ENCODE results near the gene ELAVL4.

The ELAVL4 gene

DNA sequence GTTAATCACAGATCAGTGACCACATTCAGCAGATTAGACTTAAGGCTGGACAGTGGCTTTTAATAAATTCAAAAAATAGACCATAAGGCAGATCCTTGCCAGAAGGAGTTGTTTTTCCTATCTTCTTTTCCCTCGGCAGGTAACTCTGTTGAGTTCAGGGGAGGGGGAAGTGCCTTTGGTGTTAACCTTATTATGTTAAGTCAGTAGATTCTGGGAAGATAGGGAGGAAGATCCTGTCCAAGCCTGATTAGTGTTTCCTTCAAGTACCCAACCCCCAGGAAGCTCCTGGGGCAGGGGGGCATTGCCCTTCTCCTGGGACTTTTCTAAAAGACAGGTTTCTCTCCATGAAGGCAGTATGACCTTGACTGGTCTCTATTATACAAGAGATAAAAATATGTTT, 87.4 kb downstream of the ELAVL4 start:
- TF ChIP-seq, protein P1, sequence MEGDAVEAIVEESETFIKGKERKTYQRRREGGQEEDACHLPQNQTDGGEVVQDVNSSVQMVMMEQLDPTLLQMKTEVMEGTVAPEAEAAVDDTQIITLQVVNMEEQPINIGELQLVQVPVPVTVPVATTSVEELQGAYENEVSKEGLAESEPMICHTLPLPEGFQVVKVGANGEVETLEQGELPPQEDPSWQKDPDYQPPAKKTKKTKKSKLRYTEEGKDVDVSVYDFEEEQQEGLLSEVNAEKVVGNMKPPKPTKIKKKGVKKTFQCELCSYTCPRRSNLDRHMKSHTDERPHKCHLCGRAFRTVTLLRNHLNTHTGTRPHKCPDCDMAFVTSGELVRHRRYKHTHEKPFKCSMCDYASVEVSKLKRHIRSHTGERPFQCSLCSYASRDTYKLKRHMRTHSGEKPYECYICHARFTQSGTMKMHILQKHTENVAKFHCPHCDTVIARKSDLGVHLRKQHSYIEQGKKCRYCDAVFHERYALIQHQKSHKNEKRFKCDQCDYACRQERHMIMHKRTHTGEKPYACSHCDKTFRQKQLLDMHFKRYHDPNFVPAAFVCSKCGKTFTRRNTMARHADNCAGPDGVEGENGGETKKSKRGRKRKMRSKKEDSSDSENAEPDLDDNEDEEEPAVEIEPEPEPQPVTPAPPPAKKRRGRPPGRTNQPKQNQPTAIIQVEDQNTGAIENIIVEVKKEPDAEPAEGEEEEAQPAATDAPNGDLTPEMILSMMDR (IDR thresholded peaks at IDR 0.05; ENCODE audit: low read depth, low read length, missing control alignments): no peak
- no peak overlapping the region for H3K4me3 ChIP-seq (ENCODE audit: low read depth, low read length)
- no peak for DNase-seq (ENCODE audit: low read depth)
- in situ Hi-C loops (cut with HindIII; ENCODE audit: low sequenced_read_pairs): no loop called here

DNA sequence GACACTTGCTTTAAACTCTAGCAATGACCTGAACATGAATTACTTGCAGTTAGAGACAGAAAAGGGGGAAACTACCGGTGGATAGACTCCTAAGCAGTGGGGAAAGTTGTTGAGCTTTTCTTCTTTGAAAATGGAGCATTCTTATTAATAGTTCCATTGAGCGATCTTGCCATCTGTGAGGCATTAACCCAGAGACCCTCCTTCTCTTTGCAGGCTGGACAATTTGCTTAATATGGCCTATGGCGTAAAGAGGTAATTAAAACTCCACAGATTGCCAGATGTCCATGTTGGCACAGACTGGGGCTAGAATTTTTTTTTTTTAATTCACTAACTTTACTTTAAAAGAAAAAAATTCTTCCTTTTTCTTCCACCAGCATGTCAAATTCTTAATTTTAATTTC, 88.5 kb downstream of the ELAVL4 start:
- TF ChIP-seq, protein P1 (IDR thresholded peaks at IDR 0.05; ENCODE audit: low read depth, low read length, missing control alignments): no peak
- in situ Hi-C loops (cut with HindIII; ENCODE audit: low sequenced_read_pairs): no loop called here
- DNase-seq (ENCODE audit: low read depth): no peak
- no peak overlapping the region for H3K4me3 ChIP-seq (ENCODE audit: low read depth, low read length)

DNA sequence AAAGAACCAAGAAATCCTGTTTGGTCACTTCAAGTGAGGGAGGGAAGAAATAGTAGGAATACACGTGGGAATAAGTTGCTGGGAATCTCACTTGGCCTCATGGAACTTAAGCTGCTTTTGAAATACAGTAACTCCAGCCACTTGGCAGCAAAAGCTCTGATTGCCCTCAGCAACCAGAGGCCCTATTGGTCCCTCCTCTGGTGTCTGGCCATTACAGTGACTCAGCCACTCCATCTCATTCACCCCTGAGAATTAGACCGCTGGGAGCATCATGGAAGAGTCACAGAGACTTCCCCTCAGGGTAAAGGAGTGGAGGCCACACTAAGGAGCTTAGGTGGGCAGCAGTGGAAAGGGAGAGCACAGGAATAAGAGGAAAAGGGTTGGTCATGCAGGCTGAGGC, 99.6 kb downstream of the ELAVL4 start:
- no peak for DNase-seq (ENCODE audit: low read depth)
- in situ Hi-C loops (cut with HindIII; ENCODE audit: low sequenced_read_pairs): no loop called here
- no peak overlapping the region for H3K4me3 ChIP-seq (ENCODE audit: low read depth, low read length)
- TF ChIP-seq, protein P1 (IDR thresholded peaks at IDR 0.05; ENCODE audit: low read depth, low read length, missing control alignments): no peak

DNA sequence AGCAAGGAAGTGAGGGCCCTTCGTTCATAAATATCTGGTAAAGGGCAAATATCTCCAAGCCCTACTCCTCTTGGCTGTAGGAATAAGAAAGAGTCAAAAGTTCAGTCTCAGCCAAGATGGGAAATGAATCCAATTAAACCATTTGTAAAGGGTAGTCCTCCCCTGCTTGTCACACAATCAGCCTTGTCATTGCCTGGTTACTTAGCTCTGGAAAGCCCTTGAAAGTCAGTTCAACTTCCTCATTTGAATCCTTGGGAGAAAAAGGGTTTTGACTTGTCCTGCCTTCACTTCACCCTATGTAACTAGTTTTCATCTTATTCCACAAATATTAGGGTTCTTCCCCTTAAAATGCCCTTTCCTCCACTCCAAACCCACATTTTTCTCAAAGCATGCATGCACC, 100.0 kb downstream of the ELAVL4 start:
- H3K4me3 ChIP-seq (ENCODE audit: low read depth, low read length): no peak overlapping the region
- DNase-seq (ENCODE audit: low read depth): no peak
- TF ChIP-seq, protein P1 (IDR thresholded peaks at IDR 0.05; ENCODE audit: low read depth, low read length, missing control alignments): no peak
- in situ Hi-C loops (cut with HindIII; ENCODE audit: low sequenced_read_pairs): no loop called here

DNA sequence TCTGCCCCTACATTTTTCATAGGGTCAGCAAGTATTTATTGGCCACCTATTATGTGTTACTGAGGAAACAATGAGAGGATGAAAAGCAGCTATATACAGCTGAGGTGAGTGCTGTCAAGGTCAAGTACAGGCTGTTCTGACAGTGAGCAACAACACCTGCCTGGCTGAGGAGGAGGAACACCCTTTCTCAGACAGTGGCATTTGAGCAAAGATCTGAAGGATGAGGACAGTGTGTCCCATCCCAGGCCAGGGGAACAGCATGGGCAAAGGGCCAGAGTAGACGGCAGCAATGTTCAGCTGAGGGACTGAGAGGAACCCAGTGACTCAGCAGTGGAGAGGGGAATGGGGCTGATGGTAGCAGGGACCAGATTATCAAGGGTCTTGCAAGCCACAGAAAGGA, 101.0 kb downstream of the ELAVL4 start:
- no peak overlapping the region for H3K4me3 ChIP-seq (ENCODE audit: low read depth, low read length)
- in situ Hi-C loops (cut with HindIII; ENCODE audit: low sequenced_read_pairs): no loop called here
- TF ChIP-seq, protein P1 (IDR thresholded peaks at IDR 0.05; ENCODE audit: low read depth, low read length, missing control alignments): no peak
- DNase-seq (ENCODE audit: low read depth): no peak

DNA sequence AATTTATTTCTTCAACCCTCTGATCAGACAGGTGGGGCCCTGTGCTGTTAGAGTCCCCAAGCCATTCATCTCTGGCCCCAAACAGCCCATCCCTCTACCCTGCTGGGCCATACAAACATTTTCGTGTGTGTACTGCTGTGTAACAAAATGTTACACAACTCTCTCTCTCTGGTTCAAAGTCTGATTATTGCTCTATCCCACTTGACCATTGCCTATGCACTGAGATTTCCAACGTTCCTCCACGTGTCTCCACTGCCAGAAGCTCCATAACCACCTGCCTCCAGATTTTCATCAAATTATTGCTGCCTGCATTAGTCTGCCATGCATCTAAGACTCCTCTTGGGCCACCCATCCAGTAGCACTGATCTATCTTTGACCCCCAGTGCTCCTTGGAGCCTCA, 104.8 kb downstream of the ELAVL4 start:
- no peak overlapping the region for H3K4me3 ChIP-seq (ENCODE audit: low read depth, low read length)
- no peak for DNase-seq (ENCODE audit: low read depth)
- TF ChIP-seq, protein P1 (IDR thresholded peaks at IDR 0.05; ENCODE audit: low read depth, low read length, missing control alignments): no peak
- in situ Hi-C loops (cut with HindIII; ENCODE audit: low sequenced_read_pairs): no loop called here

DNA sequence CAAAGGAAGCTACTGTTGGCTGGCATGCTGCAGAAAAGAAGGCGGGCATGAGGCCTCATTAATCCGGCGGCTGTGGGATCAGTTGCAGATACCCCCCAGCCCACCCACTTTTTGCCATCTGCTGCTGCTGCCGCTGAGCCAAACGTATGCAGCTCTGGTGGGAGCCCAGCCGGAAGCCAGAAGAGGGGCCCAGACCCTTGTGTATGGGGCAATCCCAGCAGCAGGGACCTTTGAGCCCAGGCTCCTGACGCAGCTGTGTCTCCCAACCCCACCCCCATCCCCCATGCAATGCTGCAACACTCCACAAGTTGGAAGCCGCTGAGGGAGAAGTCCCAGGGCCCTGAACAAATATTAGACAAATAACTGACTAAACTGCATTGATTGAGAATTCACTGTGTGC, 106.0 kb downstream of the ELAVL4 start:
- DNase-seq (ENCODE audit: low read depth): no peak
- H3K4me3 ChIP-seq (ENCODE audit: low read depth, low read length): no peak overlapping the region
- TF ChIP-seq, protein P1 (IDR thresholded peaks at IDR 0.05; ENCODE audit: low read depth, low read length, missing control alignments): no peak
- in situ Hi-C loops (cut with HindIII; ENCODE audit: low sequenced_read_pairs): no loop called here

Measured in astrocyte of the cerebellum (primary cell).